ENCODE data around the gene TRANK1.
"Not testable (repeated sequence)": the region's sequence is repeated elsewhere in the genome, so short reads cannot be mapped to it uniquely, and the experiment has no call there.

TRANK1 gene

GRCh38 chr3:36911990-36912804, 32.7 kb downstream of the TRANK1 start:
- no peak for DNase-seq

GRCh38 chr3:36909666-36910065, 35.2 kb downstream of the TRANK1 start:
- DNase-seq: no peak

GRCh38 chr3:36909181-36909580, 35.7 kb downstream of the TRANK1 start:
- DNase-seq: no peak

GRCh38 chr3:36908647-36909180, 36.1 kb downstream of the TRANK1 start:
- no peak for DNase-seq

GRCh38 chr3:36907911-36908646, 36.8 kb downstream of the TRANK1 start:
- peak; percentile 58 for DNase-seq

- no peak for DNase-seq
Measured at GRCh38 chr3:36906504-36907149, 38.2 kb downstream of the TRANK1 start.

GRCh38 chr3:36905545-36905944, 39.3 kb downstream of the TRANK1 start:
- no peak for DNase-seq

- peak; percentile 52 for DNase-seq
Measured at GRCh38 chr3:36904641-36905040, 40.2 kb downstream of the TRANK1 start.

- not testable (repeated sequence) for DNase-seq
Measured at GRCh38 chr3:36904065-36904464, 40.8 kb downstream of the TRANK1 start.

GRCh38 chr3:36903119-36903882, 41.6 kb downstream of the TRANK1 start:
- DNase-seq: no peak

GRCh38 chr3:36901588-36901987, 43.3 kb downstream of the TRANK1 start:
- DNase-seq: no peak

GRCh38 chr3:36900474-36901443, 44.1 kb downstream of the TRANK1 start:
- no peak for DNase-seq

- DNase-seq: no peak
Measured at GRCh38 chr3:36895496-36896409, 49.1 kb downstream of the TRANK1 start.

GRCh38 chr3:36894914-36895313, 49.9 kb downstream of the TRANK1 start:
- no peak for DNase-seq

- DNase-seq: no peak
Measured at GRCh38 chr3:36893826-36894225, 51.0 kb downstream of the TRANK1 start.

GRCh38 chr3:36893137-36893557, 51.7 kb downstream of the TRANK1 start:
- no peak for DNase-seq

GRCh38 chr3:36892457-36893136, 52.3 kb downstream of the TRANK1 start:
- DNase-seq: no peak

GRCh38 chr3:36891701-36892160, 53.1 kb downstream of the TRANK1 start:
- DNase-seq: no peak

GRCh38 chr3:36891097-36891496, 53.8 kb downstream of the TRANK1 start:
- DNase-seq: not testable (repeated sequence)
